Non-pigmented ciliary epithelial cell (primary cell): ENCODE data around the gene APOL1.
A peak's percentile ranks its signal among the peaks of the same experiment; 100 is the strongest.
"Not testable (repeated sequence)": the region's sequence is repeated elsewhere in the genome, so short reads cannot be mapped to it uniquely, and the experiment has no call there.

Experiments
- DNase-seq: peaks from one replicate; pipeline ENCODE4 v3.0.0-alpha.2; 2010; ENCODE audit warnings: low read depth

The APOL1 gene

GRCh38 chr22:36271231-36271630 is 18.3 kb downstream of the APOL1 start:
- DNase-seq, result not testable (repeated sequence)

DNA sequence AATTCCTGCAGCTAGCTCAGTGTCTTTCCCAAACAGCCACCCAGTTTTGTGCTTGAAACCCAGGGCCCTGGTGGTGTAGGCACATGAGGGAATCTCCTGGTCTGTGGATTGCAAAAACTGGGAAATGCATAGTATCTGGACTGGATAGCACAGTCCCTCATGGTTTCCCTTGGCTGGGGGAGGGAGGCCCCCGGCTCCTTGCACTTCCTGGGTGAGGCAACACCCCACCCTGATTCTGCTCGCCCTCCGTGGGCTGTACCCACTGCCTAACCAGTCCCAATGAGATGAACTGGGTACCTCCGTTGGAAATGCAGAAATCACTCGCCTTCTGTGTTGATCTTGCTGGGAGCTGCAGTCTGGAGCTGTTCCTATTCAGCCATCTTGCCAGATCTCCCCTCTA is 19.0 kb downstream of the APOL1 start:
- not testable (repeated sequence) for DNase-seq

GRCh38 chr22:36274531-36274930 is 21.6 kb downstream of the APOL1 start:
- no peak for DNase-seq

- DNase-seq, result no peak
Observed at GRCh38 chr22:36277482-36278291, 24.8 kb downstream of the APOL1 start.

- DNase-seq, result no peak
Observed at GRCh38 chr22:36279219-36279666, 26.3 kb downstream of the APOL1 start.

DNA sequence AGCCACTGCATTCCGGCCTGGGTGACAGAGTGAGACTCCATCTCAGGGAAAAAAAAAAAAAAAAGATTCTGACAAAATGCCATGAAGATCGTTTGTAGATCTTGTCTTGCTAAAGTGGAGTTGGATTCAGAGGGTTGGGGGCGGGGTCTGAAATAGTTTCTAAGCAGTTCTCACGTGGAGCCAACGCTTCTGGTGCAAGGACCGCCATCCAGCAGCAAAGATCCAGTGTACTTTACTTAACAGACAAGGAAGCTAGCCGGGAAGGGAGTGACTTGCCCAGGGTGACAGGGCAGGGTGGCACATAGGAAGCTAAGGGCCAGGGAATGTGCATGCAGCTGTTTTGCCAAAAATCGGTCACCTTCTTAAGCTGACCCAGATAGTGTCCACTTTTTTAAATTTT is 27.4 kb downstream of the APOL1 start:
- no peak for DNase-seq

- DNase-seq, result no peak
Observed at GRCh38 chr22:36281781-36282327, 28.9 kb downstream of the APOL1 start.

- no peak for DNase-seq
Observed at GRCh38 chr22:36282328-36282831, 29.4 kb downstream of the APOL1 start.

- no peak for DNase-seq
Observed at GRCh38 chr22:36284171-36284571, 31.2 kb downstream of the APOL1 start.

DNA sequence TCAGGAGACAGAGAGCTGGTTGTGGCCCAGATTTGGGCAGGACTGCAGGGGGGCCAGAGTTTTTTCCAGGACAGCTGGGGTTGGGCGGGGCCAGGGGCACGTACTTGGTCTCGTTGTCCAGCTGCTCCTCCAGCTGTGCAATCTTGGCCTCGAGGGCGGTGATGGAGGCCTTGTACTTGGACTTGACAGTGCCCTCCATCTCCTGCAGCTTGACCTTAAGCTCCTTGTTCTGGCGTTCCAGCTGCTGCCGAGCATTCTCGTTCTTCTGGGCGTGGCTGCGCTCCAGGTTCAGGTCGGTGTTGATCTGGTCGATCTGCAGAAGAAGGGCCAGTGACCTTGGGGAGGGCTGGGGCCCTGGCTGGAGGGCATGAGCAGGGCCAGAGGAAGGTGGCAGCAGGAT is 32.1 kb downstream of the APOL1 start:
- no peak for DNase-seq

DNA sequence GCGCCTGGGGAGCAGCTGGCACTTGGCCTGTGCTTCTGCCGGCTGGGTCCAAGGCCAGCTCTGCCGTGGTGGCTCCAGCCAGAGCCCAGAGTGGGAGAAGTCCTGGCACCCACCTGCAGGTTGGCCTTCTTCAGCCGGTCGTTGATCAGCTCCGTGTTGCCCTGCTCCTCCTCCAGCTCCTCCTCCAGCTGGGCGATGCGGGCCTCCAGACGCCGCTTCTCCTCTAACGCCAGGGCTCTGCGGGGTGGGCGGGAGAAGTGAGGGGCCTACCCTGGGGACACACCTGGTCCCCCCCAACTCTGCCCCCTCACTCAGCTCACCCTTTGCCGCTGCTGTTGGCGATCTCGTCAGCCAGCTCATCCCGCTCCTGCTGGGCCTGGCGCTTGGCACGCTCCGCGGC is 32.6 kb downstream of the APOL1 start:
- no peak for DNase-seq

- peak; percentile 18 for DNase-seq
Observed at GRCh38 chr22:36286096-36286957, 33.4 kb downstream of the APOL1 start.

- no peak for DNase-seq
Observed at GRCh38 chr22:36287881-36288515, 35.1 kb downstream of the APOL1 start.

DNA sequence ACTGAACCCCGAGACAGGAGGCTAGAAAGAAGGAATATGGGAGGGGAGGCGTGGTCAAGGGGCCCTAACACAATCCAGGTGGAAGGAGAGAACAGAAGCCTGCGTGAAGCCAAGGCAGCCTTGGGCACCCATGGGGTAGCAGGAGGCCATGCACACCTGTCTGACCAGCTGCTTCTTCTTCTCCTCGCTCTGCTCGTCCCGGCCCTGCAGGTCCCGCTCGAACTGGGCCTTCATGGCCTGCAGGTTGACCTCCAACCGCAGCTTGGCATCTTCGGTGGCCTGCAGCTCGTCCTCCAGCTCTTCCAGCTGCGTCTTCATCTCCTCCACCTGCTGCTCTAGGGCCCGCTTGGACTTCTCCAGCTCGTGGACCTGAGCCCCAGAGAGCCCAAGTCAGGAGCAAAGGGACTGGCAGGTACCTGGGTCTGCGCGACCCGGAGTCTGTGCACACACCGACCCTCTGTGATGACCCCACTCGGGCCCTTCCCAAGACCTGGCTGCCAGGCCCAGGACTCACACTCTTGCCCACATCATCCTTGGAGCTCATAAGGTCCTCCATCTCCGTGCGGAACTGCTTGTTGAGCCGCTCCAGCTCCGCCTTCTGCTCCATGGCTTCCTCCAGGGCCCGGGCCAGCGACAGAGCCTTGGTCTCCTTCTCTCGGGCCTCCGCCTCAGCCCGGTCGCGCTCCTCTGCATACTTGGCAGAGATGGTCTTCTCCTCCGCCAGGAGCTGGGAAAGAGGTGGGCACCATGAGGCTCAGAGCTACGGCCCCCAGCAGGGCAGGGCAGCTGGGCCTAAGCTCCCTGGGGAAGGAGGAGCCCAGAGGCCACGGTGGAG is 35.9 kb downstream of the APOL1 start:
- DNase-seq, result no peak

GRCh38 chr22:36289406-36289870 is 36.5 kb downstream of the APOL1 start:
- no peak for DNase-seq

DNA sequence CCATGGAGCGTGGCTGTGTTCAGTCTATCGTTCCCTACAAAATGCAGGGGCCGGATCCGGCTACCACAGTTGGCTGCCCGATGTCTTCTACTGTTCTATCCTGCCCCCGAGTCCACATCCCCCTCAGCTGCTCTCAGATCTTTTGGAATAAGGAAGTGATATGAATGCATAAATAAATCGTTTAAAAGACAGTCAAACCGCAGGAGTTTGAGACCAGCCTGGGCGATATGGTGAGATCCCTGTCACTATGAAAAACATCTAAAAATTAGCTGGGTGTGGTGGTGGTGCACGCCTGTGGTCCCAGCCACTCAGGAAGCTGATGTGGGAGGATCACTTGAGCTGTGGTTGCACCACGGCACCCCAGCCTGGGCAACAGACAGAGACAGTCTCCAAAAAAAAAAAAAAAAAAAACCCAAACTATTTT is 37.0 kb downstream of the APOL1 start:
- not testable (repeated sequence) for DNase-seq

- not testable (repeated sequence) for DNase-seq
Observed at GRCh38 chr22:36290391-36291075, 37.6 kb downstream of the APOL1 start.

GRCh38 chr22:36291831-36292740 is 39.2 kb downstream of the APOL1 start:
- no peak for DNase-seq

GRCh38 chr22:36292823-36293530 is 40.0 kb downstream of the APOL1 start:
- DNase-seq, result no peak
